GM21423 (cell line): ENCODE results near the gene VOPP1.

Source experiments
- ATAC-seq: cut with Tn5 transposase; IDR thresholded peaks from one replicate; pipeline ENCODE4 v1.9.1; 2021; ENCODE audit warnings: mild to moderate bottlenecking, moderate library complexity; ENCODE audit not compliant: unreplicated experiment

Gene VOPP1

DNA sequence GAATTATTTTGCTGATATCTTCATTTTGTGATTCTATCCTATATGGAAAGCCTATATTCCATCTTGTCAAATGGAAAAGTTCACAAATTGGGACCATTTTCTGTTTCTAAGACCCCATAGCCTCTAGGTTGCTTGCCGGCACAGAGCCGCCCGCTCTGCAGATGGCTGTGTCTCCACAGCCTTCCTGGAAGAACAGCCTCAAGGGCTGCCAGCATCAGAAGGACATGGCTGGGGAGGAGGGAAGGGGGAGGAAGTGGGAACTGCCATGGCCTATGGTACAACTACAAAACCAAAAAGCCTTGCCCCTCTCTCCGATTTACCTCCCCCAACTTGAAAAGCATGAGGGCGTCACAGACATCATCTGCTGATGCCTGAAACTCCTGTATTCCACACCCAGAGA, 131.3 kb downstream of the VOPP1 start:
- no peak for ATAC-seq

DNA sequence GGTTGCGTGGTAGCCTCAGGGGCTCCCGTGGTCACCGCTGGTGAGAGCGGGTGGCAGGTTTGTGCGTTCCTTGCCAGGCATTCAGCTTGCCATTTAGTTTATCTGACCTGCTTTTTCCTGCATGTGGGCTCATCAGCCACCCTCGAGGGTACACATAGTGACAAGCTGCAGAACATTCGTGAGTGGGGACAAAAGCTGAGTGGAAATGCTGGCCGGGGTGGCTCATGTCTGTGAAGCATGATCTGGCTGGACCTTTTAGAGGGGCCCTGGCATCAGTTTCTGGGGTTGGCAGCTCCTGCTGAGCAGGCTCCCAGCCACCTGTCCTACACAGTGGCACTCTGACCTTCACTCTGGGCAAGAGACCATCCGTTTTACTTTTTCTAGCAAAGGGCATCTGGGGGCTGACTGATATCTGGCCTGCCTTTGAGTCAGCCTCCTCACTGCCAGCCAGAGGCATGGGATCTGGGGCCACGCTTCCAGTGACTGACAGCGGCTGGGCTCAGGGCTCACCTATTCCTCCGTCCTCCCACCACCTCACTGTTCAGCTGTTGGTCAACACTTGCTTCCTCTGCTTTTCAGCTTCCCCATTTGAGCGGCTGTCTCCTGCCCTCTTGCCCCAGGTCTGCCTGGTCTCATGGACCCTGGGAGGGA, 132.1 kb downstream of the VOPP1 start:
- ATAC-seq = no peak

GRCh38 chr7:55439627-55440026, 132.7 kb downstream of the VOPP1 start:
- ATAC-seq = no peak

- ATAC-seq = no peak
Observed at GRCh38 chr7:55438757-55439525, 133.4 kb downstream of the VOPP1 start.

GRCh38 chr7:55438085-55438756, 134.1 kb downstream of the VOPP1 start:
- ATAC-seq = no peak

DNA sequence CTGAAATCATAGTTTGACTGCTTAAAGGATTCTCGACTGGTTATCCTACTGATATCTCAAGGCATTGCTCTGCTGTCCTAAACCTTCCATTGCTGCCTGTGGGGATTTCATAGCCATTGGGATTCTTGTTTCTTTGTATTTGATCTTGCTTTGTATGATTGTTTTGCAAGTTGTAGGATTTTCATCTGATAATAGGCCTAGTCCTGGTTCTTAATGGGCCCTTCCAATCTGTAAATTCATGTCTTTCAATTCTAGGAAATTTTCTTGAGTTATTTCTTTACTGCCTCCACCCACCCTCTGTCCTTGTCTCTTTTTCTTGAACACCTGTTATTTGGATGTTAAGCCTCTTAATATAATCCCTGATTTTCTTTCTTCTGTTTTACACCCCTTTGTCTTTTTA, 134.9 kb downstream of the VOPP1 start:
- no peak for ATAC-seq

DNA sequence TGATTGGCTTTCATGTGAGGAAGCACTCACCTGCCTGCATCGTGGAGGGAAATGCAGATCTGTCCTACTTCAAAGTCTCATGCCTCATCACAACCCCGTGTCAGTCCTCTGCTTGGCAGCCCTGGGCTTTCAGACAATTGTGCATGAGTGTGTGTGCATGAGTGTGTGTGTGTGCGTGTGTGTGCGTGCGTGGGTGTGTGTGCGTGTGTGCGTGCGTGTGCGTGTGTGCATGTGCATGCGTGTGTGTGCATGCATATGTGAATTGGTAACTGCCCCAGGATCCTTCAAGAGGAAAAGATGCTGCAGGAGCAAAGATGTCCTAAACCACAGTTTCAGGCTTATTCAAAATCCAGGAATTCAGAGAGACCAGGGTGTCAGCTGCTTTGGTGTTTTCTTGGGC, 135.8 kb downstream of the VOPP1 start:
- no peak for ATAC-seq

- no peak for ATAC-seq
Observed at GRCh38 chr7:55435466-55435865, 136.8 kb downstream of the VOPP1 start.

GRCh38 chr7:55432939-55433784, 139.1 kb downstream of the VOPP1 start:
- peak; percentile 75 for ATAC-seq

- ATAC-seq = no peak
Observed at GRCh38 chr7:55432506-55432905, 139.8 kb downstream of the VOPP1 start.

DNA sequence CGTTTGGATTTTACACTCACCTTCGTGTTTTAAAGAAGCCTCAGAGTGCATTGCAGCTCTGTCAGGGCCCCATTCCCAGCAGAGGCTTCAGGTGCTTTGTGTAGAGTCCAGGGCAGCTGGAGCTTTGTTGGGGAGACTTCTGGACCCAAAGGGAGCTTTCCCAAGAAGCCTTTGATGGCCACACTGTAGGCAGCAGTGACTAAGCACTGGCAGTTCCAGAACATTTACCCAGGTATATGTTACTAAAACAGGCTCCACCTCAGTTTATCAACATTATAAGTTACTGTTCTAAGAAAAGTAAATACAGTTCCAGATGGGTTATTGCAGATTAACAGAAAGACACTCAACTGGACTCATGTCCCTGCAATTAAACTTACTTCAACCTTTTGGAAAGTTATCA, 140.4 kb downstream of the VOPP1 start:
- ATAC-seq = no peak

GRCh38 chr7:55429835-55430499, 142.3 kb downstream of the VOPP1 start:
- no peak for ATAC-seq

GRCh38 chr7:55427800-55428199, 144.5 kb downstream of the VOPP1 start:
- no peak for ATAC-seq

GRCh38 chr7:55427342-55427741, 145.0 kb downstream of the VOPP1 start:
- no peak for ATAC-seq

GRCh38 chr7:55426676-55427075, 145.6 kb downstream of the VOPP1 start:
- ATAC-seq = no peak

DNA sequence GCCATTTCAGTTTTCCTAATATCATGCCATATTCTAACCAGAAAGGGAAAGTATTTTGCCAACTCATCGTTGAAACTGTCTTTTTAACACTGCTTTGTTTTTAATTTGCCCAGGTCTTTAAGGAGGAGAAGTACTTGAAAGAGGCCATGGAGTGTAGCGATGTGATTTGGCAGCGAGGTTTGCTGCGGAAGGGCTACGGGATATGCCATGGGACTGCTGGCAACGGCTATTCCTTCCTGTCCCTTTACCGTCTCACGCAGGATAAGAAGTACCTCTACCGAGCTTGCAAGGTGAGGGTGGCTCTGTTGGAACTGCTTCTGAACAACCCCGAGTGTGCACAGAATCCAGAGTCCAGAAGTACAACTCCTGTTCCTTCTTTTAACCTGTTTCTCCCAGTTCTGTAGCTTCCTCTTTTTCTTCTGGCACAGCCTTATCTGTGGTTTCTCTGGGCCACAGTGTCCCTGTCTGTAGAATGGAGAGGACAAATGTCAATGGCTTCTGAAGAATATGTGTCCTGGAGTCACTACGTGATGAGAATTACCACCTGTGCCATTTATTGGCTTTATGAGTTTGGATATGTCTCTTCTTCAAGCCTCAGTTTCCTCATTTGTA, 147.1 kb downstream of the VOPP1 start:
- ATAC-seq = no peak

GRCh38 chr7:55423891-55424290, 148.4 kb downstream of the VOPP1 start:
- no peak for ATAC-seq

DNA sequence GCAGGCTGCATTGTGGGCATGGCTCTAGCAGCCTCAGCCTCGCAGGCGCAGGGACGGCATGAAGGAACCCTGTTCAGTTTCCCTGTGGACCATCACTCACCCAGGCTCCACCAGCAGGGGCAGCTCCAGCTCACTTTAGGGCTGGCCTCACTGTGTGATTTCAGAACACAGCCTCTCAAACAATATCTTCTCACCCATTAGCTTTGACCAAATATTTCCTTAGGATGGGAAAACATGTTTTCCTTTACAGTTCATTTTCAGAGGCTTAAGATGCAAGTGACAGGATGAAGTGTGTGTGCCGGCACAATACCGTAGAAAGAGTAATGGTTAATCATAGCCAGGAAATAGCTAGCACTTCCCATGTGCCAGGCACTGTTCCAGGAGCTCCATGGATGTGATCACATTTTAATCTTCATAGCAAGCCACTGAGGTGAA, 149.0 kb downstream of the VOPP1 start:
- ATAC-seq = no peak
